HepG2 (cell line): Measurements from ENCODE around the gene CAPN12. TPM values are rescaled to one million over a fixed set of nuclear protein-coding genes. Genes with fewer than 3 reads are reported as not detected.

Source experiments
- ARID3A ChIP-seq: IDR thresholded peaks from 2 replicates; pipeline ENCODE4 v1.6.1; 2012; ENCODE audit warnings: low read depth, low read length, improper control_type of control experiment
- CHCHD3 ChIP-seq: sonication (generic); formaldehyde crosslinking; IDR thresholded peaks from 2 replicates; pipeline ENCODE4 v1.8.0; 2022; ENCODE audit warnings: mild to moderate bottlenecking, missing genetic modification reagents, moderate library complexity
- EP300 ChIP-seq, 3 experiments: sonication (generic) in 1 of 3; formaldehyde crosslinking in 1 of 3; IDR thresholded peaks; 2 replicates each; pipeline versions ENCODE4 v1.5.1 to v1.6.1; 2011 to 2020; ENCODE audit warnings: low read depth in 2 of 3, low read length in 2 of 3, borderline replicate concordance in 1 of 3, improper control_type of control experiment in 1 of 3, mild to moderate bottlenecking in 1 of 3, missing genetic modification reagents in 1 of 3, moderate library complexity in 1 of 3
- GFI1 ChIP-seq: sonication (generic); formaldehyde crosslinking; IDR thresholded peaks from 2 replicates; pipeline ENCODE4 v1.5.0; 2020; ENCODE audit warnings: missing genetic modification reagents, mild to moderate bottlenecking, borderline replicate concordance
- GLI4 ChIP-seq: sonication (generic); formaldehyde crosslinking; IDR thresholded peaks from 2 replicates; pipeline ENCODE4 v1.5.1; 2020; ENCODE audit warnings: missing genetic modification reagents, mild to moderate bottlenecking, moderate library complexity, borderline replicate concordance
- HDAC2 ChIP-seq: sonication (generic); formaldehyde crosslinking; IDR thresholded peaks from 2 replicates; pipeline ENCODE4 v1.4.0; 2020; ENCODE audit warnings: missing genetic modification reagents
- HIC2 ChIP-seq: sonication (generic); formaldehyde crosslinking; IDR thresholded peaks from 2 replicates; pipeline ENCODE4 v1.9.0; 2022; ENCODE audit warnings: low read depth, missing genetic modification reagents
- HMGXB3 ChIP-seq: sonication (generic); formaldehyde crosslinking; IDR thresholded peaks from 2 replicates; pipeline ENCODE4 v1.4.0; 2020; ENCODE audit warnings: missing genetic modification reagents, borderline replicate concordance
- JUN ChIP-seq: sonication (generic); formaldehyde crosslinking; IDR thresholded peaks from 2 replicates; pipeline ENCODE4 v1.4.0; 2020; ENCODE audit warnings: mild to moderate bottlenecking, missing genetic modification reagents
- MAFK ChIP-seq, 2 experiments: IDR thresholded peaks in 1 of 2; conservative IDR thresholded peaks in 1 of 2; 2 replicates each; pipeline ENCODE4 v1.6.1; 2011; ENCODE audit warnings: improper control_type of control experiment in 2 of 2, low read length in 2 of 2
- MYPOP ChIP-seq: sonication (generic); formaldehyde crosslinking; IDR thresholded peaks from 2 replicates; pipeline ENCODE4 v1.8.1; 2023; ENCODE audit warnings: mild to moderate bottlenecking, moderate library complexity, missing genetic modification reagents
- PCBP1 ChIP-seq: fragments of 200-400 bp; formaldehyde crosslinking; IDR thresholded peaks from 2 replicates; pipeline ENCODE4 v1.6.1; 2017; ENCODE audit warnings: mild to moderate bottlenecking, low read depth, low read length, borderline replicate concordance
- PHF21A ChIP-seq: sonication (generic); formaldehyde crosslinking; IDR thresholded peaks from 2 replicates; pipeline ENCODE4 v1.5.0; 2020; ENCODE audit warnings: mild to moderate bottlenecking, missing genetic modification reagents
- YY1 ChIP-seq: IDR thresholded peaks from 2 replicates; pipeline ENCODE4 v1.6.1; 2011; ENCODE audit warnings: low read length, low read depth, moderate library complexity, mild to moderate bottlenecking; ENCODE audit not compliant: insufficient read depth, insufficient replicate concordance
- ZFAT ChIP-seq: sonication (generic); formaldehyde crosslinking; conservative IDR thresholded peaks from 2 replicates; pipeline ENCODE4 v1.8.1; 2023; ENCODE audit warnings: missing genetic modification reagents, inconsistent platforms
- ZNF234 ChIP-seq: sonication (generic); formaldehyde crosslinking; conservative IDR thresholded peaks from 2 replicates; pipeline ENCODE4 v1.5.1; 2020; ENCODE audit warnings: mild to moderate bottlenecking, missing genetic modification reagents
- ZNF432 ChIP-seq: sonication (generic); formaldehyde crosslinking; IDR thresholded peaks from 2 replicates; pipeline ENCODE4 v1.5.0; 2020; ENCODE audit warnings: missing genetic modification reagents, mild to moderate bottlenecking, borderline replicate concordance
- ZNF7 ChIP-seq: IDR thresholded peaks from 2 replicates; pipeline ENCODE4 v1.6.1; 2016; ENCODE audit warnings: missing biosample characterization, missing genetic modification reagents
- polyA plus RNA-seq, 8 experiments: library from polyadenylated mRNA; depleted of rRNA in 3 of 8; stranded (reverse) in 7 of 8; unstranded in 1 of 8; fragments of >200 nt; fragmentation: Illumina TruSeq in 4 of 8; extraction: Trizol in 4 of 8; gene quantifications; 2 replicates each; pipeline versions ENCODE4 v1.2.1 to v1.2.3, GENCODE V29; 2011 to 2016; ENCODE audit warnings: low read depth in 4 of 8, missing spikeins in 1 of 8, mixed read lengths in 1 of 8; ENCODE audit not compliant: insufficient read depth in 1 of 8
- total RNA-seq, 5 experiments: library from RNA; depleted of rRNA; stranded (reverse); fragments of >200 nt; fragmentation: Illumina TruSeq; extraction: Trizol; gene quantifications; 2 replicates each; pipeline ENCODE4 v1.2.3, GENCODE V29; 2016; ENCODE audit warnings: low read depth in 1 of 5

The CAPN12 gene
- total and polyA plus RNA-seq, 2 of the 13 experiments (the other 11 are each of a cell fraction or from before 2014, with no cell fraction given): 1.6 to 13.6 TPM

GRCh38 chr19:38683393-38684077 lies 60.7 kb downstream of the CAPN12 start (continued):
- no peak for TF ChIP-seq HIC2 (CRISPR knock-in tag)
- no peak for TF ChIP-seq YY1
- TF ChIP-seq MYPOP (CRISPR knock-in tag): no peak
- TF ChIP-seq GLI4 (CRISPR knock-in tag): no peak
- peak; percentile 82 for TF ChIP-seq GFI1 (CRISPR knock-in tag)
- TF ChIP-seq JUN: peak; percentile 81
- no peak for TF ChIP-seq PCBP1
- no peak for TF ChIP-seq ZNF234 (CRISPR knock-in tag)
- no peak for TF ChIP-seq ZFAT (CRISPR knock-in tag)
- TF ChIP-seq HMGXB3 (CRISPR knock-in tag): peak; percentile 33; the same call in 1 of the 2 replicates
- TF ChIP-seq HDAC2 (CRISPR knock-in tag): peak; percentile 74; the same call in 1 of the 2 replicates
- TF ChIP-seq CHCHD3 (CRISPR knock-in tag): no peak
- peak; percentile 74 for TF ChIP-seq ARID3A
- peak in 1 of 2 experiments; percentile 50; a peak in 2 of 4 replicates for TF ChIP-seq EP300 (IDR thresholded peaks at IDR 0.05; ENCODE audit: low read depth in 2 of 2, low read length in 2 of 2)
- TF ChIP-seq EP300 (CRISPR knock-in tag; IDR thresholded peaks at IDR 0.05; ENCODE audit: borderline replicate concordance): peak; percentile 54; the same call in 1 of the 2 replicates
- no peak for TF ChIP-seq ZNF432
- TF ChIP-seq ZNF7: 0 out of 2 replicates have a peak, but pooled peaks have one; percentile 3
- TF ChIP-seq PHF21A (CRISPR knock-in tag): peak; percentile 51; the same call in 1 of the 2 replicates
- TF ChIP-seq MAFK (conservative IDR thresholded peaks at IDR 0.05 in 1 of 2, IDR thresholded peaks at IDR 0.05 in 1 of 2; ENCODE audit: low read length in 2 of 2): peak in 1 of 2 experiments; percentile 31; a peak in 1 of 4 replicates
